Right forelimb (tissue), 1 donor: ENCODE measurements around the gene RAB42.
A peak's percentile ranks its signal among the peaks of the same experiment; 100 is the strongest.
"Not testable (repeated sequence)": the region's sequence is repeated elsewhere in the genome, so short reads cannot be mapped to it uniquely, and the experiment has no call there.

ENCODE experiments used
- DNase-seq: peaks from one replicate; pipeline ENCODE4 v3.0.0-alpha.2; 2018

RAB42 gene, protein sequence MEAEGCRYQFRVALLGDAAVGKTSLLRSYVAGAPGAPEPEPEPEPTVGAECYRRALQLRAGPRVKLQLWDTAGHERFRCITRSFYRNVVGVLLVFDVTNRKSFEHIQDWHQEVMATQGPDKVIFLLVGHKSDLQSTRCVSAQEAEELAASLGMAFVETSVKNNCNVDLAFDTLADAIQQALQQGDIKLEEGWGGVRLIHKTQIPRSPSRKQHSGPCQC

DNA sequence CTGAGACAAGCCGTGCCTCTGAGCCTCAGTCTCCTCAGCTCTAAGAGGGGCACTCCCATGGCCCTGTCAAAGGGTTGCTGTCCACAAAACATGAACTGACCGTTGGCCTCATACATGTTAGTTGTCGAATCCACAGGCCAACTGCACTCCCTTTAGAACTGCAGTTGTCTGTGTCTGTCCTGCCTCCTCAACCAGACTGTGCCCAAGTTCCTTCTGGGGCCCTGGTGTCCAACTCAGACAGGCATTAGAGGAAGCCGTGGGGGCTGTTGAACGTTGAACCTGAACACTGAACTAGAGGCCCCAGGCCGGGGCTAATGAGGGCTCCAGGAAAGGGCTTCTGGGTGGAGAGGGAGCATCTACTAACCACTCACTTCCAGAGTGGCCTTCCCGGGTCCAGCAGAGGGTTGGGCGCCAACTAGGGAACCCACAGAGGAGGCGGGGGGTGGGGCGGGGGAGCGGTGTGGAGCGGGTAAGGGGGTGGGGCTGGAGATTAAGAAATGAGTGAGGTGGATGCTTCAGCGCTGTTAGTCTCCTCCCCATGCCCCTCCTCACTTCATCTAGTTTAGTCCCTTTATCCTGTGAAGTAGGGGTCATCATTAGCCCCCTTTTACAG, at the start of gene RAB42:
TSS of gene RAB42 (plus strand) at position 558 of the 613 bp plus-strand sequence. CDS start 247 bp downstream, outside the sequence.
- peak; percentile 73 for DNase-seq

DNA sequence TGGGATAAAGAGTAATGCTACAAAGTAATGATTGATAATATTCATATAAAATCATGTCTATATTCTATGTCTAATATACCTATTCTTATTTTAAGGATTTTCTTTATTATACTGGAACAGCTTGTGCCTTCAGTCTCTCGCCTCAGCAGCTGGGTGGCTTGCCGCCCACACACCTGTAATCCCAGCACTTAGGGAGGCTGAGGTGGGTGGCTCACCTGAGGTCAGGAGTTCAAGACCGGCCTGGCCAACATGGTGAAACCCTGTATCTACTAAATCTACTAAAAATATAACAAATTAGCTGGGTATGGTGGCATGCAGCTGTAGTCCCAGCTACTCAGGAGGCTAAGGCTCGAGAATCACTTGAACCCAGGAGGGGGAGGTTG, 46.8 kb upstream of the RAB42 start:
- no peak for DNase-seq

DNA sequence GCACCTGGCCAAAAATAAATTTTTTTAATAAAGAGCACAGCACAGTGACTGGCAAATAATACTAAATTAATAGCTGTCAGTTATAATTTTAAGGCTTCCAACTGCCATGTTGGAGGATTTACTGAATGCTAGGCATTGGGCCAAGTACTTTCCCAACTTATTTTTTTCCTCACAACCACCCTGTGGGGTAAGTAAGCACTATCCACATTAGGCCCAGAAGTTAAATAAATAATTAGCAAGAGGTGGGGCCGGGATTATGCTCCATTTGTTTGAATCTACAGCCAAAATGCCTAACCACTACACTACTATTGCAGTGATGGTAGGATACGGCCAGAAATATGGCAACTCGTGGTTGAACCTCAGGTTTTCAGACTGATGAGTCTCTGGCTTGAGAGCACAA, 43.7 kb upstream of the RAB42 start:
- no peak for DNase-seq

DNA sequence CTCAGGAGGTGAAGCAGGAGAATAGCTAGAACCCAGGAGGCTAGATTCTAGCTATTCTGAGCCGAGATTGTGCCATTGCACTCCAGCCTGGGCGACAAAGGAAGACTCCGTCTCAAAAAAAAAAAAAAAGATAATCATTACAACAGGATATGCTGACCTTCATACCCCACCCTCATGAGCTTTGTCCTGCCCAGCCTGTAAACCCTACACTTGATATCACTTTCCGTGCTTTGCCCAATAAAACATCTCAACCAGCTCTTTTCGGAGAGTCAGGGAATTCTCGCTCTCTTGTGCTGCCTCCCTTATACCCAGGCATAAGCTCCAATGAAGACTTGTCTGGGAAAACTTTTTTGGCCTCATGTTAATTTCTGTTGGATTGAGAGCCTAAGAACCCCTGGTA, 40.7 kb upstream of the RAB42 start:
- DNase-seq, result no peak

- peak; percentile 97 for DNase-seq
These were observed 39.1 kb upstream of the RAB42 start, which contains the start of gene TRNAU1AP for GRCh38 chr1:28552758-28553663. TRNAU1AP (plus strand) TSS chr1:28553085; CDS start chr1:28553111, 26 bp downstream.

- no peak for DNase-seq
These were observed 31.2 kb upstream of the RAB42 start for GRCh38 chr1:28560886-28561285.

GRCh38 chr1:28564310-28564709, 27.8 kb upstream of the RAB42 start:
- no peak for DNase-seq

- DNase-seq, result no peak
These were observed 27.0 kb upstream of the RAB42 start for GRCh38 chr1:28565040-28565439.

GRCh38 chr1:28565726-28566125, 26.3 kb upstream of the RAB42 start:
- DNase-seq, result no peak

DNA sequence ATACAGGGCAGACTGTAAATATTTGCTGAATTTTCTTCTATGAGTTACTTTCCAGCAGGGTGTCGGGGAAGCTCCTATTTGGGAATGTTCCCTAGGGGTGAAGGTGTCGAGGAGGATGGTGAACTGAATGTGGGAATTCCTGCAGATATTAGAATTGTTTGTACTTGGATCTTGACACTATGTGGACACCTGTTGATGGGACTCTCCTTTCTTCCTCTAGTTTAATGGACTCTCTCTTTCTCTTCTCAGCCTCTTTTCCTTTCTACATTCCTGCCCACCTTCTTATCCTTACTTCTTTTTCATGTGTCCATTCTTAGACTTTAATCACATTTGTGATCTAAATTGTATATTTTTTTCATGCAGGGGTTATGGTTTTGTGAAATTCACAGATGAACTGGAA, 25.1 kb upstream of the RAB42 start:
- no peak for DNase-seq

DNA sequence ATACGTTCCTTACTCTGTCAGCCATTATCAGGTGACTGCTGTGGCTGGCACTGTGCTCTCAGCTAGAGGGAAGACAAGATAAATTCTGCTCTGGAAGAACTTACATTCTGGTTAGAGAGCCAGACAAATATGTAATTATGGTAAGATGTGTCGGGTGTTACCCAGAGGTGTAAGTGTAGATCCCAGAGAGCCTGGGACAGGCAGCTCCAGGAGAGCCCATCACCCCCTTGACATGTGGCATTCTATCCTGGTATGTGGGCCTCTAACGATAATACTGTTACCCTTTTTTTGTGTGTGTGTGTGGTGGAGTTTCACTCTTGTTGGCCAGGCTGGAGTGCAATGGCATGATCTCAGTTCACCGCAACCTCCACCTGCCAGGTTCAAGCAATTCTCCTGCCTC, 20.2 kb upstream of the RAB42 start:
- DNase-seq, result no peak

GRCh38 chr1:28572891-28573290, 19.2 kb upstream of the RAB42 start:
- DNase-seq, result not testable (repeated sequence)

DNA sequence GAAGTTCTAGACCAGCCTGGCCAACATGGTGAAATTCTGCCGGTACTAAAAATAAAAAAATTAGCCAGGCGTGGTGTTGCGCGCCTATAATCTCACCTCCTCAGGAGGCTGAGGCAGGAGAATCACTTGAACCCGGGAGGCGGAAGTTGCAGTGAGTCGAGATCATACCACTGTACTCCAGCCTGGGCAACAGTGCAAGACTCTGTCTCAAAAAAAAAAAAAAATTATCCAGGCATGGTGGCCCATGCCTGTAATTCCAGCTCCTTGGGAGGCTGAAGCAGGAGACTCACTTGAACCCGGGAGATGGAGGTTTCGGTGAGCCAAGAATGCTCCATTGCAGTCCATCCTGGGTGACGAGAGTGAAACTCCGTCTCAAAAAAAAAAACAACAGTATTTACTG, 18.5 kb upstream of the RAB42 start:
- no peak for DNase-seq

DNA sequence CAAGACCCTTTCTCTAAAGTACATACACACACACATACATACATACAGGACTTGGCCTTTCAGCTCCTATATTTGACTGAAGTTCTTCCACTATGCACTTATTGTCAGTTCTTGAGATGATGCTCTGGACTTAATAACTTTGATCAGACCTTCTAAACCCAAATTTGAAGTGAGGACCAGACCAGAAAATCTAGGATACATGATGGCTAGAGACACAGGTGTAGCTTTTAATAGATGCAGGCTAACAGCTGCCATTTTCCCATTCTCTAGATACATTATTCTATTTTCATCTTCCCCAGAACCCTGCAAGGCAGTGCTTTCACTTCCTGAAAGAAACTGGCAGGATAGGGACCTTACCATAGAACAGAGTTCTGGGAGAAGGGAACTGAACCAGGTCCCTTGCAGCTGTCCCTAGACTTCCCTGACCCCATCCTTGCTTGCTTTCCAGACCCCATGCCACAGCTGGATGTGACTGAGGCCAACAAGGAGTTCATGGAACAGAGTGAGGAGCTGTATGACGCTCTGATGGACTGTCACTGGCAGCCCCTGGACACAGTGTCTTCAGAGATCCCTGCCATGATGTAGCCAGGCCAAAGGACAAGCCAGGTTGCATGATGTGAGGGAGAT, 14.9 kb upstream of the RAB42 start:
- no peak for DNase-seq

DNA sequence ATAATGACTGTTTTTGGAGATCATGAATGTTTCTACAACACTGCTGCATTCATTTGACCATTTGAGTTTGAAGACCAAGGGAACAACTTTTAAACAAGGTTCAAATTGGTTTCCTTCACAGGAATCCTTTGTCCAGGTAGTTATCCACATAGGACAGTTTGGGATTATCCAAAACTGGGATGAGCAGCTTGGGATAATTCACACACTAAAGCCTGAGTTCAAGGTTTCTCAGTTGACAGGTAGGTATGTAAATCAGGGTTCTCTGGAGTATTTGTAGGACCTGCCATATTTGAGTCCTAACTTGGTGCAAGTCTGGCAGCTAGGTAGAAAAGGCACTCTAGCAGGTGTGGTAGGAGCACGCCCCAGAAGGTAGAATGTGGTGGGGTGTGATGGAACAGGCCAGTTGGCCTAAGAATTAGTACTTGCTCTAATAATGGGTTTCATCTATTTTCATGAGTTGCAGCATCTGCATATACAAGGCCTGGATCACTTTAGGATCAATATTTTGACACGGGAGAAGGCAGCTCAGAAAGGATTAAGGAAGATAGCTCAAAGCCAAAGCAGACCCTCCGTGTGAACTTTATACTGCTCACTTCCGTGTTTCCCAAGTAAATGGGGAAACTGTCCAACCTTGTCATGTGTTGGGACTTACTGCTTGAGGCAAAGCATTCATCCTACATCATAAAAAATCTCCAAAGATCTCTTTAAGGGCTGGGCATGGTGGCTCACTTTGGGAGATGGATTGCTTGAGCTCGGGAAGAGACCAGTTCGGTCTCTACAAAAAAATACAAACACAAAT, 14.1 kb upstream of the RAB42 start:
- no peak for DNase-seq

DNA sequence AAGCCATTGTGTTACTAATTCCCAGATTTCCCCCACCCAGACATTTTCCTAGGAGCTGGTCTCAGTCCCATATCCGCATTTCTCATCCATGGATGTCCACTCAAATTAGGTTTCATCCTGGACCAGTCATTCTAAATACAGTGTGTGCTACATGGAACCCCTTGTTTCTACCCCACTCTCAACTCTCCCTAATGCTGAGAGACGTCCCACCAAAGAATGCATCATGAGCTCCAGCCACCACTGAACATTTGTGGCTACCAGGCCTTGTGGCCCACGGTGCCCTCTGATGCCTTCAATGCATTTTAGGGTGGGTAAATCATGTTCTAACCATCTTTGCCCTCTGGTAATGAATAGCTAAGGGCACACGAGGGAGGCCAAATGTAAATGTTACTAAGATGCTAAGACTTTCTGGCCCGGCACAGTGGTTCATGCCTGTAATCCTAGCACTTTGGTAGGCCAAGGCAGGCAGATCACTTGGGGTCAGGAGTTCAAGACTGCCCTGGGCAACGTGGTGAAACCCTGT, 13.3 kb upstream of the RAB42 start:
- DNase-seq, result no peak

DNA sequence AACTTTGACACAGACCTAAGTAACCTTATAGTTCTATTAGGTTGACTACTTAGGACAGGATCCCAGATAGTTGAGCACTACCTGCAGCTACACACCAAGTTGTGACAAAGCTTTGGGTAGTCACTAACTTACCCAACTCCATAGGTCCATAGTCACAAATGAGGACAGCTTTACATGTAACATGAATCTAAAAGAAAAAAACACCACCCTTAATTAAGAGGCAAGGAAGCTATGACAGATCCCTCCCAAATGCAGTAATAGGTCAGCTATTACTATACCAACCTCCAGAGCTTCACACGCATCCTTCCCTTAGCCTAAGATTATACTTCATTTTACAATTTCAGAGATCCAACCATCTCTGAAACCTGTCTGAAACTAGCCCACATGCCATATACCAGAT, 12.7 kb upstream of the RAB42 start:
- DNase-seq, result no peak

DNA sequence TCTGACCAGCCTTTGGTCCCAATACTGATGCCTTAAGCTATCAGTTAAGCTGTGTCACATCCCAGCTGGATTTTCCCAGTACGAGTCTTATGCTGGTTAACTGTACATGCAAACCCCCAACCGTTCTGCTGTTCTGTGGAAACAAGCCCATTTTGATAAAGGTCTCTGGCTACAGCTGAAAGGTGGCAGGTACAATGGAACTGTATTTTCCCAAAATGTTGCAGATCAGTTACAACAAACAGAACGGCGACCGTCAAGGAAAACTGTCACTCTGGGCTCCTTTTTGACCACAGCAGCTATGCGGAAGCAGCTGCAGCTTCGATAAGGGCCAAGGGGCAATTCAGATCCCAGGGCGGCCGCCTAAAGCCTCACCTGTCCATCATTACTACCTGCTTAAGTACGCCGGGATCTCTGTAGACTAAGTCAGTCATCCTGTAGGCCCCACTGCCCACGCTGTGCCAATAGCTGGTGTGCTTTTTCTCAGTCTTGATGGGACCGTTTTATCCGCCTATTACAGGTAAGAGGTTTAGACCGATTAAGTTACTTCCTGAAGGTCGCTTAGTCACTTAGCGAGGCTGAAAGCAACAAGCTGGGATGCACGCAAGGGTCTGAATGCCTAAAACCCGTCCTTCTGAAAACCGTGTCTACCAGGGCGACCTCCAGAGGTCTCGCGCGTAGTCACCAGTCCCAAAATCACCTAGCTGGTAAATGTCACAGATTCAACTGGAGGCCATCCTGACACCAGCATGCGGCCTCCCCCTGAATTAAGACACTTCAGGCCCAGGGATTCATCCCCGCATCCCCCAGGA, 11.1 kb upstream of the RAB42 start:
- DNase-seq, result no peak

DNA sequence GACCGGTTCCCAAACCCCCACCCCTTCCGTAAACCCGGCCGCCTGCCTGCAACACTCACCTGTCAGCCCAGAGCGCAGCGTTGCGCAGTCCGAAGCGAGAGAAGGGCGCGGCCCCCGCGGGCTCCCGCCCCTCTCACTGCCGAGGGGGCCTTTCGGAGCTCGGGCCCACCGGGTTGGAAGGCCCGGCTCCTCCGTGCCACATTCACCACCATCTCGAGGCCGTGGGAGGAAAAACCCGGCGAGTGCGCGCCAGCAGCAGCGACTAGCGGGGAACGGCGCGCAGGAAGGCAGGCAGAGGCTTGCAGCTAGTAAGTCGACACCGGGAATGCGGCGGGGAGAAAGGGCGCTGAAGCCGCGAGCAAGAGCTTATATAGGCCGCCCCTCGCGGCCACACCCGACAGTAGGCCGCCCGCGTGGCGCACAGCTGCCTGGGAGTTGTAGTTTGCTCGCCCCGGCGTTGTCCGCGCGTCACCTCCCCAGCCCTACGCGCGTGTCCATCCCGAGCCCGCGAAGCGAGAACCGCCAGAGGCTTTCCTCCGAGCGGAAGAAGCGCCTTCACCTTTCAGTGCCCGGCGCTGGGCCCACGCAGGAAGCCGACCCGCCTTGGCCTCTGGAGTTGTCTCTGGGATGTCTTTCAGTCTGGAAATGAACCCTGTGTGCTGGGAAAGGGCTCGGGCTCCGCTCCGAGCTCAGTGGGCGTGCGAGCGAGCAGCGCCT, 10.4 kb upstream of the RAB42 start:
- DNase-seq, result peak; percentile 98

- DNase-seq, result no peak
These were observed 9.8 kb upstream of the RAB42 start for GRCh38 chr1:28582248-28582615.
